Stimulated activated CD8-positive, alpha-beta memory T cell treated with anti-CD3 and anti-CD28 coated beads, Interleukin-7, amount 100 ng/mL, for 48 hours (primary cell): ENCODE measurements around the gene ATP9B.

Source experiments
- DNase-seq, 2 donors: peaks; one replicate each; pipeline ENCODE4 v3.0.0-alpha.2; 2020; ENCODE audit warnings: low read depth in 1 of 2; ENCODE audit errors: extremely low read depth in 1 of 2

The ATP9B gene, protein sequence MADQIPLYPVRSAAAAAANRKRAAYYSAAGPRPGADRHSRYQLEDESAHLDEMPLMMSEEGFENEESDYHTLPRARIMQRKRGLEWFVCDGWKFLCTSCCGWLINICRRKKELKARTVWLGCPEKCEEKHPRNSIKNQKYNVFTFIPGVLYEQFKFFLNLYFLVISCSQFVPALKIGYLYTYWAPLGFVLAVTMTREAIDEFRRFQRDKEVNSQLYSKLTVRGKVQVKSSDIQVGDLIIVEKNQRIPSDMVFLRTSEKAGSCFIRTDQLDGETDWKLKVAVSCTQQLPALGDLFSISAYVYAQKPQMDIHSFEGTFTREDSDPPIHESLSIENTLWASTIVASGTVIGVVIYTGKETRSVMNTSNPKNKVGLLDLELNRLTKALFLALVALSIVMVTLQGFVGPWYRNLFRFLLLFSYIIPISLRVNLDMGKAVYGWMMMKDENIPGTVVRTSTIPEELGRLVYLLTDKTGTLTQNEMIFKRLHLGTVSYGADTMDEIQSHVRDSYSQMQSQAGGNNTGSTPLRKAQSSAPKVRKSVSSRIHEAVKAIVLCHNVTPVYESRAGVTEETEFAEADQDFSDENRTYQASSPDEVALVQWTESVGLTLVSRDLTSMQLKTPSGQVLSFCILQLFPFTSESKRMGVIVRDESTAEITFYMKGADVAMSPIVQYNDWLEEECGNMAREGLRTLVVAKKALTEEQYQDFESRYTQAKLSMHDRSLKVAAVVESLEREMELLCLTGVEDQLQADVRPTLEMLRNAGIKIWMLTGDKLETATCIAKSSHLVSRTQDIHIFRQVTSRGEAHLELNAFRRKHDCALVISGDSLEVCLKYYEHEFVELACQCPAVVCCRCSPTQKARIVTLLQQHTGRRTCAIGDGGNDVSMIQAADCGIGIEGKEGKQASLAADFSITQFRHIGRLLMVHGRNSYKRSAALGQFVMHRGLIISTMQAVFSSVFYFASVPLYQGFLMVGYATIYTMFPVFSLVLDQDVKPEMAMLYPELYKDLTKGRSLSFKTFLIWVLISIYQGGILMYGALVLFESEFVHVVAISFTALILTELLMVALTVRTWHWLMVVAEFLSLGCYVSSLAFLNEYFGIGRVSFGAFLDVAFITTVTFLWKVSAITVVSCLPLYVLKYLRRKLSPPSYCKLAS

DNA sequence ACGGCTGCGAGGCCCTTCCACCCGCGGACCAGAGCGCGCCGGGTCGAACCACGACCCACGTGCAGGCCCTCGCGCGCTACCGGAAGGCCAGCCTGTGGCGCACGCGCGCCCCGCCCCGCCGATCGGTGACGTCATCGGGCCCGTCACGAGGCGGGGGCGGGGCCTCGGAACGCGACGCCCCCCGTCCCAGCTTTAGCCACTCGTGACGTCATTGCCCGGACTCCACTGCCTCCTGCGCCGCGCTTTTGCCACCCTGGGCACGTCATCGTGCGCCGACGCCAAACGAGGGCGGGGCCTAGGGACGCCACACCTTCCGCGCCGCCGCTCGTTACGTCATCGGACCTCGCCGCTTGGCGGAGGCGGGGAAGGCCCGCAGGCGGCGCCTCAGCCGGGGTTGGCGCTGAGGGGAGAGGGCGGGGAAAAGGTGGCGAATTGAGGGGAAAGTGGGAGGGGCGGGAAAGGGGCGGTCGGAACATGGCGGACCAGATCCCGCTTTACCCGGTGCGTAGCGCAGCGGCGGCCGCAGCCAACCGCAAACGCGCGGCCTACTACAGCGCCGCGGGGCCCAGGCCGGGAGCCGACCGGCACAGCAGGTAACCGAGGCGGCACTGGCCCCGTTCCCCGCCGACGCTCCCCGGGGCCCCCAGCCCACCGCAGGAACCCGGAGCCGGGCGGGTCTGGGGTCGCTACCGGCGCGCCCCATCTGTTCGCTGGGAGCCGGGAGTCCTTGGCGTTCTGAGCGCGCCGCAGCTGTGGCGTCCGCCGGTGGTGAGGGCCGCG is at the start of gene ATP9B:
ATP9B (plus strand) TSS at position 458 of the 780 bp plus-strand sequence; CDS start at position 475, 17 bp downstream.
- peak; percentile 91 to 99 for DNase-seq

DNA sequence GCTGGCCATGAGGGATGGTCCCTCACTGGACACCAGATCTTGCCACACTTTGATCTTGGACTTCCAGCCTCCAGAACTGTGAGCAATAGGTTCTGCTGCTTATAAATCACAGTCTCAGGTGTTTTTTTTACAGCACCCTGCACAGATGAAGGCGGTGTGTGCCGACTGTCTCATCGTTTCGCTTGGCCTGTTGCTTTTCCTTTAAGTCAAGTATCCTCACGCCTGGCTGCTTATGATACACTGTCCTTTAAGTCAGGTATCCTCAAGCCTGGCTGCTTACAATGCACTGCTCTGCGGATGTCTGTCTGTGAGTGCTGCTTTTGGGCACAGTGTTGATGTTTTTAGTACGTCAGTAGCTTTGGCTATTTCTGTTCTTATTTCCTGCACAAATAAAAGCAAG is 49.3 kb upstream of the ATP9B start:
- DNase-seq: no peak

DNA sequence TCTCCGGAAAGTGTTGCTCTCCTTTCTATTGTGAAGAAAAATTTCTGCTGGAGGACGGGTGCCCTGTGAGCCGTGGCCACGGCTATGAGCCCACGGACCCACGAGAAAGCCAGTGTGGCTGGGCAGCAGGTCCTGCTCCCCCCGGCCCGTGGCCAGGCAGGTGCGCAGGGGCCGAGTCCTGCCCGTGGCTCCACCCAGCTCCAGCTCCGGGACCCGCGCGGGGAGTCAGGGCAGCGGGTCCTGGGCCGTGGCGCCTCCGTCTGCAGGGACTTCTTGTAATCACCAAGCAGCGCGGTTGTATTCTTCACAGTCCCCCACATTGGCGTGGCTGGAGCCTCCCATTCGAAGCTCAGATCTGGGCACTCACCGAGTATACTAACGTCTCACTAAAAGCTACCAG is 46.6 kb upstream of the ATP9B start:
- DNase-seq: no peak

DNA sequence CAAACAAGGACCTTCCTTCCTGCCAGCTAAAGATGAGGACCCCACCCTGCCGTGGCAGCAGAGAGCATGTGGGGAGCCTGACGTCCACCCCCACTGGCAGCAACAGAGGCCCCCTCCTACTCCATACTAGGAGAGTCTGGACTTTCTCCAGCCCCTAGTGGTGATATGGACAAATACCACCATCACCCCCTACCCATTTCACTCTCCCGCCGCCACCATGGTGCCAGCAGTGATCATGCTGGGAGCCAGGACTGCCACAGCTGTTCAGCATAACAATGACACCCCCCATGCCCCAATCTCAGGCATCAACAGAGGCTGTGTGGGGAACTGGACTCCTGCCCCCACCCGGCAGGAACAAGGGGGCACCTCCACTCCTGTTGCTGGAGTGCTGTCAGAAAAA is 42.7 kb upstream of the ATP9B start:
- DNase-seq: no peak

DNA sequence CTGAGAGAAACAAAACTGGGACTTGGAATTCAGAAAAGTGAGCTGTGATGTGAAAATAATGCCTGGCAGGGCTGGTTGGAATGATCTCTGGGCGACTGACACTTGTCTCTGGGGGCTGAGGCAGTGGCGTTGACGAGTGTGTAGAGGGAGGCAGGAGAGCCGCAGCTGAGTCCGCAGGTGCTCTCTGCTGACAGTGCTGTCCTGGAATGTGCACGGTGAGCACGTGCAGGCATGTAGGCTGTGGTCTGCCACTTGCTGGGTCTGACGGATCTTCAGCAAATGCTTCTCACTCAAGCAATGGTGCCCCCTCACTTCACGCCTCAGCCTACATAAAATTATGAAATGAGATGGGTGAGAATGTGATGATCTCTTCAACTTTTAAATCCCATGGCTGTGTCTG is 38.5 kb upstream of the ATP9B start:
- no peak for DNase-seq

DNA sequence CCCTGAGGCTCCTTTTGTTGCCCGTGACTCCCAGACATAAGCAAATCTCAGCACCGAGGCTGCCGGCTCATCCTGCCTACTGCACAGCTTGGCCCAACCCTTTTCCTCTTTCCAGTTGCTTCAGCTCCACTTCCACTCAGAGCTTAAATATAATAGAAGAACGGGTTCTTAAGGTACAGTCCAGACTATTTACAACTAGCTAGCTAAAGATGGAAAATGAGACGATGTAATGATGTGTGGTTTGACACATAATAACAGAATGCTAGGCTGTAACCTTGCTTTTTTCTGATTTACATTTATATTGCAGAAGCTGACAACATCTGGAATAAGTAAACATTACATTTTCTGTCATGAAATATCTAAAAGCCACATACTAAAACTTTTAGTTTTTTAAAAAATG is 26.9 kb upstream of the ATP9B start:
- no peak for DNase-seq

DNA sequence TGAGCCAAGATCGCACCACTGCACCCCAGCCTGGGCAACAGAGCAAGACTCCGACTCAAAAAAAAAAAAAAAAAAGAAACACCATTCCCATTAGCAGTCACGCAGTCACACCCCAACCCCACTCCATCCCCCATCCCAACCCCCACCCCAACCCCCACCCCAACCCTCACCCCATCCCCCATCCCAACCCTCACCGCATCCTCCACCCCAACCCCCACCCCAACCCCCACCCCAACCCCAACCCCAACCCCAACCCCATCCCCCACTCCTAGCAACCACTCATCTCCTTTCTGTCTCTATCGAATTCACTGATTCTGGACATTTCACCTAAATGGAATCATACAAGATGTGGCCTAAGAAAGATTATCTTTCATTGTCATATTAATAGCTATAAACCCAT is 25.9 kb upstream of the ATP9B start:
- no peak for DNase-seq

DNA sequence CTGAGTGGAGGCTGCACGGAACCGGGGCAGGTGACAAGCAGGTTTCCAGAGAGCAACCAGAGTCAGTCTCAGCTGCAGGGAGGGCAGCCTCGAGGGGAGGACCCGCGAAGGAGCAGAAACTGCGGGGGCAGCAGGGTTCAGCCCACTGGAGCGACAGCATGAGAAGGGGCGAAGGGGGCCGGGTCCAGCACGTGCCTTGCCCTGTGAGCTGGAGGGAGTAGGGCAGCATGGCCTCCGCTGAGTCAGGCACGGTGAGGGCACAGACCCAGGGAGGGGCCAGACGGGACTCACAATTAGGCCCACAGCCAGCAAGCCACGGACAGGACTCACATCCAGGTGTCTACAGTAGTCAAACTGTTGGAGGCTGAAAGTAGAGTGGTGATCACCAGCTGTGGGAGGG is 22.7 kb upstream of the ATP9B start:
- DNase-seq: no peak

DNA sequence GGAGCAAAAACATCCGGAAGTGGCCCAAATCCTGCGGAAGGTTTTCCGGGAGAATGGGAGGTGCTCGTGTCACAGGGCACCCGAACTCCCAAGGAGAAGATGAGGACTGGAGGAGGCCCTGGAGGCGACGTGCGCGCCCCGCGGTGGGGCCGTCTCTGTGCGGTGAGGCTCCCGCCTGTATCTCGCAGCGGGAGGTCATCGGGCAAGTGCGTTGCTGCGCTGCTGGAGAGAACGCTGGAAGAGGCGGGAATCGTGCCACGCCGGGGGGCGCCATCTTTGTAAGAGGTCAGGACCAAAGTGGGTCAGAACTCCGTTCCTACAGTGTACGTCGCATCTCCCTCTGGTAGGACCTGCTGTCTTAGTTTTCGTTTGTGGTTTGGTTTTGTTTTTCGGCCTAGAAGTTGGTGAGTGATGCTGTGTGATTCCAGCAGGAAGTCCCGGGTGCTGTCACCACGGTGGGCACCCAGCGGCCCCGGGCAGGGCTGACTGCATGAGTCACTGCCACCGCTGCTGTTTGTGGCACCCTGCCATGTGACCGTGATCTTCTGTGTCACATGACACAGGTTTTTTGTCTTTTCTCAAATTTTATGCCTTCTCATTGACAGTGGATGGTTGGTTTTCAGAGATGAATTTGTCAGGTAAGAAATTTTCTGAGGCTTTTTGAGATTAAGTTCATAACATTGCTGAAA is 21.5 kb upstream of the ATP9B start:
- DNase-seq: no peak

DNA sequence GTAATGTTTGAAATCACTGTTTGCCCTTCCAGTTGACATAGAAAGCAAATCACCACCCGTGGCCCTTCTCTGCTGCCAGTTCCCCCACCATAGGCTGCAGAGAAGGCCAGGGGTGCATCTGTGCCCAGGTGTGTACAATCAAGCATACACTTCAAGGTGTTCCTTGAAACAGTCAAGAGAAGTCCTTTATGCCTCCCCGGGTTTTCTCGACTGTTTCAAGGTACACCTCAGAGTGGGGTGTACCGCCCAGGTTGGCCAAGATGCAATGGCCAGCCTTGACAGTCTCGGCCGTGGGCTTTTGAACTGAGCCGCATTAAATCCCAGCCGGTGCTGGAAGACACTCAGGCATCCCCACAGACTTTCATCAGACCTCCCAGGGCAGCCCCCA is 21.0 kb upstream of the ATP9B start:
- DNase-seq: no peak

DNA sequence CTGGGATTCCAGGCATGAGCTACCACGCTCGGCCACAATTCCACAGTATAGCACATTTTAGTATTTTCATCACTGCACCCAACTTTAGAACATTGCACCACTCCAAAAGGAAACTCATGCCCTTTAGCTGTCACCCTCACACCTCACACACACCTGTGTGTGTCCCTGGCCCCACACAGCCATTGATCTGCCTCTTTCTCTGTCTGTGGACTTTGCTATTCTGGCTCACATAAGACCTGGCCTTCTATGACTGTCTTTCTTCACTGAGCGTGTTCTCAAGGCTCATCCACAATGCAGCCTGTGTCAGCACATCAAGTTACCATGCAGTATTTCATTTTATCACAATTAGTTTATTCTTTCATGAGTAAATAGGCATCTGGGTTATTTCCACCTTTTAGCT is 19.7 kb upstream of the ATP9B start:
- DNase-seq: no peak

DNA sequence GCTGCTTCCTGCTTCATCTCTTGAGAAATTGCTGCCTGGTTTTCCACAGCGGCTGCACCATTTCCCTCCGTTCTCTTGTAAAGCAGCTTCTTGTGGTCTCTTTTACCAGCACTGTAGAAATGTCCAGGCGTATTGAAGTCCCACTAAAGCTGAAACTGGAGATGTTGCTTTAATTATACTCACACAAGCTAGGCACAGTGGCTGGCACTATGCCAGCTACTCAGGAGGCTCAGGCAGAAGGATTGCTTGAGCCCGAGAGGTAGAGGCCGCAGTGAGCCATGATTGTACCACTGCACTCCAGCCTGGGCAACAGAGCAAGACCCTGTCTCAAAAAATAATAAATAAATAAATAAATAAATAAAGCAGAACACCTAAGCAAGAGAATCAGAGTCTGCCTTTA is 19.2 kb upstream of the ATP9B start:
- no peak for DNase-seq

DNA sequence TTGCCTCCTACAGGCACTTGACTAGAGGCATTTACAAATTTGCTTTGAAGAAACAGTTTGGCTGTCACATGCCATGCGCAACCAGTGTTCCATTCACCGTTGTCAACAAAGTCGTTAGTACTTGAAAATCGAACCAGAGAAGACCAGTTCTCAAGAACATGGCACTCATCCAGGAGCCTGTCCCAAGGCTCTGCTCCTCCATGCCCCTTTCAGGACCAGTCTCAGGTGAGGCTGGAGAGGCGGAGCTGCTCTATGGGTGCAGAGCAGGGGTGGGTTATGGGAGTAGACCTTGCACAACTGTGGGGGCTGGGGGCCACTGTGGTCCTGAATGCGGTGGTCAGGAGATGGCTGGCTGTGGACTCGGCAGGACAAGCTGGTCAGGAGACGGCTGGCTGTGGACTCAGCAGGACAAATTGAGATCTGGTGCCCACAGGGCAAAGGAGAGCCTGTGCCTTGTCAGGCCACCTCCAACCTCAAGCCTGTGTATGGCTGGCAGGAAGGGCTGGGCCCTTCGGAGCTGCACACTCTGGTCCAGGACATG is 12.3 kb upstream of the ATP9B start:
- DNase-seq: no peak

DNA sequence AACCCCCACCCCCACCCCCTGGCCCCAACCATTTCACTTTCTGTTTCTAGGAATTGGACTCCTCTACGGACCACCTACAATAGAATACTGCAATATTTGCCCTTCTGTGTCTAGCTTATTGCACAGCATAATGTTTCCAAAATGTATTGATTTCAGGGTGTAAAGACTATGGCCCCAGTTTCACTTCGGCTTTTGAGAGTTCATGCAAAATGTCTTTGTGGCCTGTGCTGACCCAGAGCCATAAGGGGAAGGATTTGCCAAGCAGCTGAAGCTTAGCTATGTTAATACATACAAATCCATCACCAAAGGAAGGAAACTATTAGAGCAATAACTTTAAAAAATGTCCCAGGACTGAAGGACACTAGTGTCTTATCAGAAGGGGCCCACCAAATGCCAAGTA is 11.2 kb upstream of the ATP9B start:
- no peak for DNase-seq

DNA sequence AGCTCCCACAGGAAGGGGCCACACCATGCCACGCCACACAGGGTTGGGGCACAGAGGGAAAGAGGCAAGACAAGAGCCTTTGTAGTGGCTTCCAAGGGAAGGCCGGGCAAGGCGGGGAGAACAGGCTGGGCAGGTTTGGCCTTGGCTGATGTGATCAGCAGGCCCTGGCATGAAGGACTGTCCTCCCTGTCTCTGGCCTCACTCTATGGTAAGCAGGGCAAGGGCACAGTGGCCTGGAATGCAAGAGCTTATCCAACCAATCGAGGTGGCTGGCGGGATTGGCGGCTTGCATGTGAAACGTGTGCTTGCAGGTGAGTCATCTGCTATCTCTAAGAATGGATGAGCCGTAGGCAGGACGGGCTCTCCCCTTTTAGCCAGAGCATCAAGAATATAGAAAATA is 6.4 kb upstream of the ATP9B start:
- no peak for DNase-seq

DNA sequence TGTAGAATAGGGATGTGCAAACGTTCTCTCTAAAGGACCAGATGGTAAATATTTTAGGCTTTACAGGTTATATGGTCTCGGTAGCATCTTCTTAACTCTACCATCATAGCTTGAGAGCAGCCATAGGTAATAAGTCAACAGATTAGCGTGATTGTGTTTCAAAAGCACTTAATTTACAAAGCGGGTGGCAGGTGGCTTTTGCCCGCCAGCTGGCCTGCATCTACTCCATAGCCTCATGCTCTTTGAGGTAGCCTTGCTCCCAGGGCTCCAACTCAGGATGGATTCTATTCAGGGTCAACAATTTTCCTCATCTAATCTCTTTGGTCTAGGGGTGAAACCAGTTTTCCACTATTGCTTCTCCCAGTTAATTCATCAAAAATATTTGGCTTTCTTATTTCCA is 5.0 kb upstream of the ATP9B start:
- no peak for DNase-seq

DNA sequence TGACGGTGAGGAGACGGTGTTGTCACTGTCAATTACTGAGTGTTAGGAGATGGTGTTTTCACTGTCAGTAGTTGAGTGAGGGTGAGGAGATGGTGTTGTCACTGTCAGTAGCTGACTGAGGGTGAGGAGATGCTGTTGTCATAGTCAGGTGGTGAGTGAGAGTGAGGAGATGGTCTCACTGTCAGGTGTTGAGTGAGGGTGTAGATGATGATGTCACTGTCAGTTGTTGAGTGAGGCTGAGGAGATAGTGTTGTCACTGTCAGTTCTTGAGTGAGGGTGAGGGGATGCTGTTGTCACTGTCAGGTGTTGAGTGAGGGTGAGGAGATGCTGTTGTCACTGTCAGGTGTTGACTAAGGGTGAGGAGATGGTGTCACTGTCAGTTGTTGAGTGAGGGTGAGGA is 3.4 kb upstream of the ATP9B start:
- DNase-seq: no peak

DNA sequence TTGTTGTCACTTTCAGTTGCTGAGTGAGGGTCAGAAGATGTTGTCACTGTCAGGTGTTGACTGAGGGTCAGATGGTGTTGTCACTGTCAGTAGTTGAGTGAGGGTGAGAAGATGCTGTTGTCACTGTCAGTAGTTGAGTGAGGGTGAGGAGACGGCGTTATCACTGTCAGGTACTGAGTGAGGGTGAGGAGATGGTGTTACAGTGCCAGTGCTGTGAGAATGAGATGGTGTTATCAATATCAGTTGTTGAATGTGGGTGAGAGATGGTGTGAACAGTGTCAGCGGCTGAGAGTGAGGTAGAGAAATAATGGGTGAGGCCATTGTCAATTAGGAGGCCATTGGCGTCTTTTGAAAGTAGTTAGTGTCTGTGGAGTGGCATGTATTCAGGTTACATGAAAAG is 1.6 kb upstream of the ATP9B start:
- DNase-seq: no peak

DNA sequence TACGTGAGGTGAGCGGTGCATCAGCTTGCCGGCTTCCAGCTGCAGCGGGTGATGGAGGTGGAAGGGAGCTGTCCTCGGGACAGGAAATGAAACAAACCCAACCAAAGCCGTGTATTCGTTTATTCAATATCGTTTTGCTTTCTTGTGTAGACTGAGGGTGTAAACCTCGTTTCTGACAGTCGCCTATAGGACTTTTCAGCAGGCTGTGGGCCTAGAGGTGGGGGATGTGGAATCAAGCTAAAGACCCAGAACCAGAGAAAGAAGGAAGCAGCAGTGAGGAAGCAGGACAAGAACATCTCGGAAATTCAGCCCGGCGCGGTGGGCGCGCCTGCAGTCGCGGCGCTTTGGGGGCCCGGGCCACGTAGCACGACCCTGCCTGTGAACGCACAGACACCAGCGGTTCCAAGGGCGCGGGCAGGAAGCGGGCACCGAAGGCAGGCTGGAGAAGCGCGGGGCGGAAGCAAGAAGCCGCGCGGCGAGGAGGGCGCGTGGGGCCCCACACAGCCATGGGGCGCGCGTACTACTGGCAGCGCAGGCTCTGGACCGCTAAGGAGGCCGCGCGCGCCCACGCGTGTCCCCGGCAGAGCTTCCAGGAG is 755 bp upstream of the ATP9B start:
- DNase-seq: peak in 1 of 2 donors; percentile 3

DNA sequence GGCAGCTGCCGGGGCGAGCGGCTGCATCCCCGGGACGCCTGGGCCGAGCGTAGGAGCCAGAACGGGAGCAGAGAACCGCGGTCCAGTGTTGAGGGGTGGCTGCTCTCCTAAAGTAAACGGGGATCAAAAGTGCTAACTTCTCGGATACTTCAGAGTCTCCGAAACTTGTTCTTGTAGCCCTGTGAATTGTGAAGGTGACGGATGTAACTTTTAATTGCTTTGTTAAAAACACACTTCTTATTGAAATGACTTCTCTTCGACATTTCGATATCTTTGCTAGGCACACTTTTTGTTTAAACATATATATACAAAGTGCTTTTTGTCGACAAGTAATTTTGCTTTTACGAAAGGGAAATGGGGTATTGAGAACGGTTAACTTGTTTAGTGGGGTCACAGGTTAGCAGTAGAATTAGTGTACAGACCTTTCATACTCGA is 540 bp downstream of the ATP9B start:
- no peak for DNase-seq
